Mesothelial cell of epicardium (in vitro differentiated cells): ENCODE measurements around the gene NUP85. TPM values are rescaled to one million over a fixed set of nuclear protein-coding genes. Genes with fewer than 3 reads are reported as not detected.

Experiments
- DNase-seq, 2 experiments: peaks; one replicate each; pipeline ENCODE4 v3.0.0; 2021; ENCODE audit warnings: low spot score in 2 of 2; ENCODE audit not compliant: unreplicated experiment in 2 of 2
- H3K27ac Mint-ChIP-seq: 2 replicates; pipeline ENCODE4 v1.8.0; 2021; ENCODE audit warnings: mixed read lengths
- H3K27me3 Mint-ChIP-seq: 2 replicates; pipeline ENCODE4 v1.8.0; 2021; ENCODE audit warnings: low read depth, mixed read lengths
- H3K36me3 Mint-ChIP-seq: 2 replicates; pipeline ENCODE4 v1.8.0; 2021; ENCODE audit warnings: mixed read lengths
- H3K4me1 Mint-ChIP-seq: 2 replicates; pipeline ENCODE4 v1.8.0; 2021; ENCODE audit warnings: mixed read lengths
- H3K4me3 Mint-ChIP-seq: 2 replicates; pipeline ENCODE4 v1.8.0; 2021; ENCODE audit warnings: mild to moderate bottlenecking, moderate library complexity, mixed read lengths
- H3K9me3 Mint-ChIP-seq: 2 replicates; pipeline ENCODE4 v1.8.0; 2021; ENCODE audit warnings: mixed read lengths
- CTCF ChIP-seq: fragments of 200-600 bp; sonication (generic); IDR thresholded peaks from one replicate; pipeline ENCODE4 v1.5.0; 2021; ENCODE audit warnings: antibody characterized with exemption; ENCODE audit not compliant: unreplicated experiment
- total RNA-seq: library from RNA; stranded (reverse); gene quantifications from 3 replicates; pipeline ENCODE4 v1.2.1, GENCODE V29; 2021

Gene NUP85
- total RNA-seq, 1 donor from 2014 or later: 79.7 TPM

GRCh38 chr17:75263055-75263454, 57.6 kb downstream of the NUP85 start:
- peak overlapping the region; percentile 98 for H3K4me3 Mint-ChIP-seq
- H3K4me1 Mint-ChIP-seq: peaks cover 35% of the 10 kb centered on the region
- no peaks in the 10 kb centered on the region for H3K27me3 Mint-ChIP-seq
- H3K9me3 Mint-ChIP-seq: no peaks in the 10 kb centered on the region
- peaks cover 6% of the 10 kb centered on the region for H3K36me3 Mint-ChIP-seq
- no peak for TF ChIP-seq CTCF
- DNase-seq: no peak
- H3K27ac Mint-ChIP-seq: peak overlapping the region; percentile 100

GRCh38 chr17:75265614-75266315, 60.3 kb downstream of the NUP85 start:
- H3K27ac Mint-ChIP-seq: no peak overlapping the region
- no peak for DNase-seq
- H3K4me3 Mint-ChIP-seq: no peak overlapping the region
- TF ChIP-seq CTCF: no peak
- no peaks in the 10 kb centered on the region for H3K9me3 Mint-ChIP-seq
- no peaks in the 10 kb centered on the region for H3K27me3 Mint-ChIP-seq
- H3K4me1 Mint-ChIP-seq: peaks cover 28% of the 10 kb centered on the region
- H3K36me3 Mint-ChIP-seq: peaks cover 6% of the 10 kb centered on the region

GRCh38 chr17:75266316-75267152, 61.1 kb downstream of the NUP85 start:
- DNase-seq: no peak
- Mint-ChIP-seq H3K27me3 (no peaks in the 10 kb centered on the region), H3K36me3 (peaks cover 6% of the 10 kb centered on the region), H3K9me3 (no peaks in the 10 kb centered on the region), H3K4me1 (peaks cover 24% of the 10 kb centered on the region), H3K27ac (no peak overlapping the region), H3K4me3 (no peak overlapping the region)
- TF ChIP-seq CTCF: no peak

- TF ChIP-seq CTCF: no peak
- peaks cover 27% of the 10 kb centered on the region for H3K4me1 Mint-ChIP-seq
- no peaks in the 10 kb centered on the region for H3K9me3 Mint-ChIP-seq
- no peak overlapping the region for H3K27ac Mint-ChIP-seq
- no peak for DNase-seq
- H3K27me3 Mint-ChIP-seq: no peaks in the 10 kb centered on the region
- H3K36me3 Mint-ChIP-seq: peaks cover 6% of the 10 kb centered on the region
- no peak overlapping the region for H3K4me3 Mint-ChIP-seq
These were observed 61.6 kb downstream of the NUP85 start for GRCh38 chr17:75267153-75267410.

- Mint-ChIP-seq H3K4me1 (peaks cover 21% of the 10 kb centered on the region), H3K4me3 (no peak overlapping the region), H3K27me3 (no peaks in the 10 kb centered on the region), H3K36me3 (peaks cover 6% of the 10 kb centered on the region), H3K9me3 (no peaks in the 10 kb centered on the region), H3K27ac (no peak overlapping the region)
- DNase-seq: no peak
- no peak for TF ChIP-seq CTCF
These were observed 62.1 kb downstream of the NUP85 start for GRCh38 chr17:75267411-75268232.
